SH-SY5Y (cell line): ENCODE results near the gene BTBD9.

Experiments
- GATA2 ChIP-seq: IDR thresholded peaks from 2 replicates; pipeline ENCODE4 v1.6.1; 2011; ENCODE audit warnings: mild to moderate bottlenecking, low read depth, low read length
- GATA3 ChIP-seq: IDR thresholded peaks from 2 replicates; pipeline ENCODE4 v1.6.1; 2011; ENCODE audit warnings: low read depth, mild to moderate bottlenecking, low read length, moderate library complexity

DNA sequence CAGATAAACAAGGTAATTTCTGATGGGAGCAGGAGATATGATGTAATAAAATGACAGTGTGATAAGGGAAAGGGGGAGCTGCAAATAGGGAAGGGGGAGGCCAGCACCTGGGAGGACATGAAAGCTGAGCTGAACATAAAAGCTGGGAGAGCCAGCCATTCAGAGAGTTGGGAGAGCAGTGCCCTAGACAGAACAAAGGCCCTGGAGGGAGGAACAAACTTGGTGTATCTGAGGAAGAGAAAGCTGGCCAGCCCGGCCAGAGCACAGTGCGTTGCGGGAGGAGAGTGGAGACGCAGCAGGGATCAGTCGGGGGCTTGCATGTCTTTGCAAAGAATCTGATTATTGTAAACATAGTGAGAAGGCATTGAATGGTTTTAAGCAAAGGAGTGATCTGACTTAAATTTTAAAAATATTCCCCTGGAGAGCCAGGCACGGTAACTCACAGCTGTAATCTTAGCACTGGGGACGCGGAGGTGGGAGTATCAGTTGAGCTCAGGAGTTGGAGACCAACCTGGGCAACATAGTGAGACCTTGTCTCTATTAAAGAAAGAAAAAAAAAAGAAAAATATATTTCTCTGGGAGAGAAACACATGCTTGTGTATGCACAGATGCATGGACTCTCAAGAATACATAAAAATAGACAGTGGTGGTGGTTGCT is 502.0 kb downstream of the BTBD9 start:
- TF ChIP-seq GATA2, result peak; percentile 28; the same call in 1 of the 2 replicates
- TF ChIP-seq GATA3, result no peak
